Measurements from ENCODE around the gene WWTR1. TPM values are rescaled to one million over a fixed set of nuclear protein-coding genes. Genes with fewer than 3 reads are reported as not detected.

WWTR1 gene
- total and polyA plus RNA-seq, 2 of the 8 experiments (the other 6 are each of a cell fraction or from before 2014, with no cell fraction given): 15.7 to 18.6 TPM

DNA sequence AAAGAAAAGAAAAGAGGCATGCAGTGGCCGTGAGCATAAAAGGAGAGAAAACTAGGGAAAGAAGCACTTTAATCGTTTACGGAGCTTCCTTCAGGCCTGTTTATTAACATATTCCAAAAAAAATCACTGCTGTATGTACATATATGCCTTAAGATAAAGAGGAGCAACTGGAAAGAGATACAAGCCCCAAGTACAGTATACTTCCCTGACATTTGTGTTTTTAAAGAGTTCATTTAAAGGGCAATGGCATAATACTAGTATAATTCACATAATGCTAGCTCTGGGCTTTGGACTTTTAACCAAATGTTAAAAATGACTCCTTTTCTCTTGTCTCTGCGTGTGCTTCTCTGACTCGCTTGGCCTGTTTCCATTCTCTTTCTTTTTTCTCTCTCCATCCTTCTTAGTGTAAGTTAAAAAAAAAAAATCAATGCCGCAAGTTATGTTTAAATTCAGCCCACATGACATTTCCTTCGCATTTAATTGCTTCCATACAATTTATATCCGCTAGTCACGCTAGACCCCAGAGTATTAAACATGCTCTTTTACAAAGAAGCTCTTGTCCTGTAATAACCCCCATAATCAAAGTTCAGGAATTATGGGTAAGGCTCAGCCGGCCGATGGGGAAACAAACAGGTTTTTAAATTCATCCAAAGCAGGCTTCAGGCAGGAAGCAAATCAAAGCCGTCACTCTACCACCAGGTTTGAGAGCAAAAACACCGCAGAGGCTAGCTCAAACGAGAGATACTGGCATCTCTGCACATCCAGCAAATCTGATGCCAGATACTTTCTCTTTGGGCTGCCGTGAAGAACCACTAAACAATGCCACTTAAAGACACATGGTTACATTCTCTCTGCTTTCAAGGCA is 19.4 kb downstream of the WWTR1 start (continued):
- TF ChIP-seq, protein P1, sequence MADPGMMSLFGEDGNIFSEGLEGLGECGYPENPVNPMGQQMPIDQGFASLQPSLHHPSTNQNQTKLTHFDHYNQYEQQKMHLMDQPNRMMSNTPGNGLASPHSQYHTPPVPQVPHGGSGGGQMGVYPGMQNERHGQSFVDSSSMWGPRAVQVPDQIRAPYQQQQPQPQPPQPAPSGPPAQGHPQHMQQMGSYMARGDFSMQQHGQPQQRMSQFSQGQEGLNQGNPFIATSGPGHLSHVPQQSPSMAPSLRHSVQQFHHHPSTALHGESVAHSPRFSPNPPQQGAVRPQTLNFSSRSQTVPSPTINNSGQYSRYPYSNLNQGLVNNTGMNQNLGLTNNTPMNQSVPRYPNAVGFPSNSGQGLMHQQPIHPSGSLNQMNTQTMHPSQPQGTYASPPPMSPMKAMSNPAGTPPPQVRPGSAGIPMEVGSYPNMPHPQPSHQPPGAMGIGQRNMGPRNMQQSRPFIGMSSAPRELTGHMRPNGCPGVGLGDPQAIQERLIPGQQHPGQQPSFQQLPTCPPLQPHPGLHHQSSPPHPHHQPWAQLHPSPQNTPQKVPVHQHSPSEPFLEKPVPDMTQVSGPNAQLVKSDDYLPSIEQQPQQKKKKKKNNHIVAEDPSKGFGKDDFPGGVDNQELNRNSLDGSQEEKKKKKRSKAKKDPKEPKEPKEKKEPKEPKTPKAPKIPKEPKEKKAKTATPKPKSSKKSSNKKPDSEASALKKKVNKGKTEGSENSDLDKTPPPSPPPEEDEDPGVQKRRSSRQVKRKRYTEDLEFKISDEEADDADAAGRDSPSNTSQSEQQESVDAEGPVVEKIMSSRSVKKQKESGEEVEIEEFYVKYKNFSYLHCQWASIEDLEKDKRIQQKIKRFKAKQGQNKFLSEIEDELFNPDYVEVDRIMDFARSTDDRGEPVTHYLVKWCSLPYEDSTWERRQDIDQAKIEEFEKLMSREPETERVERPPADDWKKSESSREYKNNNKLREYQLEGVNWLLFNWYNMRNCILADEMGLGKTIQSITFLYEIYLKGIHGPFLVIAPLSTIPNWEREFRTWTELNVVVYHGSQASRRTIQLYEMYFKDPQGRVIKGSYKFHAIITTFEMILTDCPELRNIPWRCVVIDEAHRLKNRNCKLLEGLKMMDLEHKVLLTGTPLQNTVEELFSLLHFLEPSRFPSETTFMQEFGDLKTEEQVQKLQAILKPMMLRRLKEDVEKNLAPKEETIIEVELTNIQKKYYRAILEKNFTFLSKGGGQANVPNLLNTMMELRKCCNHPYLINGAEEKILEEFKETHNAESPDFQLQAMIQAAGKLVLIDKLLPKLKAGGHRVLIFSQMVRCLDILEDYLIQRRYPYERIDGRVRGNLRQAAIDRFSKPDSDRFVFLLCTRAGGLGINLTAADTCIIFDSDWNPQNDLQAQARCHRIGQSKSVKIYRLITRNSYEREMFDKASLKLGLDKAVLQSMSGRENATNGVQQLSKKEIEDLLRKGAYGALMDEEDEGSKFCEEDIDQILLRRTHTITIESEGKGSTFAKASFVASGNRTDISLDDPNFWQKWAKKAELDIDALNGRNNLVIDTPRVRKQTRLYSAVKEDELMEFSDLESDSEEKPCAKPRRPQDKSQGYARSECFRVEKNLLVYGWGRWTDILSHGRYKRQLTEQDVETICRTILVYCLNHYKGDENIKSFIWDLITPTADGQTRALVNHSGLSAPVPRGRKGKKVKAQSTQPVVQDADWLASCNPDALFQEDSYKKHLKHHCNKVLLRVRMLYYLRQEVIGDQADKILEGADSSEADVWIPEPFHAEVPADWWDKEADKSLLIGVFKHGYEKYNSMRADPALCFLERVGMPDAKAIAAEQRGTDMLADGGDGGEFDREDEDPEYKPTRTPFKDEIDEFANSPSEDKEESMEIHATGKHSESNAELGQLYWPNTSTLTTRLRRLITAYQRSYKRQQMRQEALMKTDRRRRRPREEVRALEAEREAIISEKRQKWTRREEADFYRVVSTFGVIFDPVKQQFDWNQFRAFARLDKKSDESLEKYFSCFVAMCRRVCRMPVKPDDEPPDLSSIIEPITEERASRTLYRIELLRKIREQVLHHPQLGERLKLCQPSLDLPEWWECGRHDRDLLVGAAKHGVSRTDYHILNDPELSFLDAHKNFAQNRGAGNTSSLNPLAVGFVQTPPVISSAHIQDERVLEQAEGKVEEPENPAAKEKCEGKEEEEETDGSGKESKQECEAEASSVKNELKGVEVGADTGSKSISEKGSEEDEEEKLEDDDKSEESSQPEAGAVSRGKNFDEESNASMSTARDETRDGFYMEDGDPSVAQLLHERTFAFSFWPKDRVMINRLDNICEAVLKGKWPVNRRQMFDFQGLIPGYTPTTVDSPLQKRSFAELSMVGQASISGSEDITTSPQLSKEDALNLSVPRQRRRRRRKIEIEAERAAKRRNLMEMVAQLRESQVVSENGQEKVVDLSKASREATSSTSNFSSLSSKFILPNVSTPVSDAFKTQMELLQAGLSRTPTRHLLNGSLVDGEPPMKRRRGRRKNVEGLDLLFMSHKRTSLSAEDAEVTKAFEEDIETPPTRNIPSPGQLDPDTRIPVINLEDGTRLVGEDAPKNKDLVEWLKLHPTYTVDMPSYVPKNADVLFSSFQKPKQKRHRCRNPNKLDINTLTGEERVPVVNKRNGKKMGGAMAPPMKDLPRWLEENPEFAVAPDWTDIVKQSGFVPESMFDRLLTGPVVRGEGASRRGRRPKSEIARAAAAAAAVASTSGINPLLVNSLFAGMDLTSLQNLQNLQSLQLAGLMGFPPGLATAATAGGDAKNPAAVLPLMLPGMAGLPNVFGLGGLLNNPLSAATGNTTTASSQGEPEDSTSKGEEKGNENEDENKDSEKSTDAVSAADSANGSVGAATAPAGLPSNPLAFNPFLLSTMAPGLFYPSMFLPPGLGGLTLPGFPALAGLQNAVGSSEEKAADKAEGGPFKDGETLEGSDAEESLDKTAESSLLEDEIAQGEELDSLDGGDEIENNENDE (IDR thresholded peaks at IDR 0.05; ENCODE audit: insufficient replicate concordance, low read length): no peak
- TF ChIP-seq SAP30 (IDR thresholded peaks at IDR 0.05; ENCODE audit: insufficient read depth, insufficient replicate concordance, low read length) (no peak), FOSL1 (IDR thresholded peaks at IDR 0.05; ENCODE audit: insufficient read depth, low read depth, low read length) (no peak), GTF2F1 (IDR thresholded peaks at IDR 0.05; ENCODE audit: borderline replicate concordance, low read depth, low read length) (no peak), BACH1 (IDR thresholded peaks at IDR 0.05; ENCODE audit: low read length) (no peak), EGR1 (IDR thresholded peaks at IDR 0.05; ENCODE audit: borderline replicate concordance, low read depth, low read length) (no peak), CTBP2 (IDR thresholded peaks at IDR 0.05; ENCODE audit: borderline replicate concordance, insufficient read depth, insufficient read length, low read length) (no peak), SP2 (IDR thresholded peaks at IDR 0.05; ENCODE audit: low read length) (no peak), RFX5 (IDR thresholded peaks at IDR 0.05; ENCODE audit: borderline replicate concordance, low read depth, low read length) (no peak), BCL11A (IDR thresholded peaks at IDR 0.05; ENCODE audit: low read depth in 2 of 2, low read length in 2 of 2) (no peak)
